Endothelial cell of umbilical vein (primary cell): Measurements from ENCODE around the gene NUDT8.

ENCODE experiments used
- CTCF ChIP-seq, 2 donors: IDR thresholded peaks; 1 replicate in 1 of 2; 2 replicates in 1 of 2; pipeline ENCODE4 v1.5.1; 2011; ENCODE audit warnings: low read length in 2 of 2, mild to moderate bottlenecking in 2 of 2, moderate library complexity in 2 of 2, control low read depth in 1 of 2, inconsistent platforms in 1 of 2, low read depth in 1 of 2; ENCODE audit not compliant: insufficient read depth in 1 of 2; ENCODE audit errors: extremely low read depth in 1 of 2
- MAX ChIP-seq: IDR thresholded peaks from 2 replicates; pipeline ENCODE4 v1.6.1; 2011; ENCODE audit not compliant: insufficient read depth, insufficient read length
- POLR2A ChIP-seq: IDR thresholded peaks from 2 replicates; pipeline ENCODE4 v1.6.1; 2012; ENCODE audit warnings: low read depth, mild to moderate bottlenecking, control low read depth, low read length
- POLR2AphosphoS5 ChIP-seq: IDR thresholded peaks from 2 replicates; pipeline ENCODE4 v1.6.1; 2012; ENCODE audit warnings: low read depth, mild to moderate bottlenecking, control low read depth, low read length, moderate library complexity; ENCODE audit not compliant: insufficient read depth

GRCh38 chr11:67608486-67608885 is 21.3 kb downstream of the NUDT8 start:
- TF ChIP-seq CTCF (IDR thresholded peaks at IDR 0.05; ENCODE audit: extremely low read depth in 1 of 2, insufficient read depth in 1 of 2, low read depth in 1 of 2, low read length in 2 of 2): no peak
- no peak for TF ChIP-seq POLR2AphosphoS5
- TF ChIP-seq MAX: no peak
- no peak for TF ChIP-seq POLR2A
